IPS-NIHi11 (cell line): ENCODE results near the gene SGCG.

Experiments
- DNase-seq: peaks from one replicate; pipeline ENCODE4 v3.0.0; 2012; ENCODE audit warnings: mixed read lengths, low spot score

The SGCG gene

GRCh38 chr13:23330356-23330755, 149.6 kb downstream of the SGCG start:
- DNase-seq: no peak

GRCh38 chr13:23339225-23339624, 158.4 kb downstream of the SGCG start:
- DNase-seq: no peak

- DNase-seq: no peak
Measured at GRCh38 chr13:23344931-23345595, 164.3 kb downstream of the SGCG start.

GRCh38 chr13:23347601-23348000, 166.8 kb downstream of the SGCG start:
- no peak for DNase-seq

- DNase-seq: no peak
Measured at GRCh38 chr13:23348262-23349127, 167.7 kb downstream of the SGCG start.

- no peak for DNase-seq
Measured at GRCh38 chr13:23349161-23349897, 168.6 kb downstream of the SGCG start.

GRCh38 chr13:23350009-23350408, 169.2 kb downstream of the SGCG start:
- DNase-seq: no peak

- no peak for DNase-seq
Measured at GRCh38 chr13:23352161-23352560, 171.4 kb downstream of the SGCG start.

- no peak for DNase-seq
Measured at GRCh38 chr13:23354520-23354919, 173.7 kb downstream of the SGCG start.

GRCh38 chr13:23356368-23356767, 175.6 kb downstream of the SGCG start:
- no peak for DNase-seq

GRCh38 chr13:23357349-23357748, 176.6 kb downstream of the SGCG start:
- DNase-seq: no peak

GRCh38 chr13:23359882-23360281, 179.1 kb downstream of the SGCG start:
- DNase-seq: no peak

- no peak for DNase-seq
Measured at GRCh38 chr13:23365652-23366051, 184.9 kb downstream of the SGCG start.

- no peak for DNase-seq
Measured at GRCh38 chr13:23367907-23368306, 187.1 kb downstream of the SGCG start.

GRCh38 chr13:23372264-23372906, 191.6 kb downstream of the SGCG start:
- DNase-seq: no peak
